Endothelial cell of umbilical vein (primary cell): ENCODE data around the gene BIRC6.

Experiments used
- CTCF ChIP-seq, 2 donors: IDR thresholded peaks; 1 replicate in 1 of 2; 2 replicates in 1 of 2; pipeline ENCODE4 v1.5.1; 2011; ENCODE audit warnings: low read length in 2 of 2, mild to moderate bottlenecking in 2 of 2, moderate library complexity in 2 of 2, control low read depth in 1 of 2, inconsistent platforms in 1 of 2, low read depth in 1 of 2; ENCODE audit not compliant: insufficient read depth in 1 of 2; ENCODE audit errors: extremely low read depth in 1 of 2
- EZH2 ChIP-seq: IDR thresholded peaks from 2 replicates; pipeline ENCODE4 v1.6.1; 2012; ENCODE audit warnings: borderline replicate concordance, low read depth, mild to moderate bottlenecking, moderate library complexity, low read length, inconsistent platforms; ENCODE audit not compliant: severe bottlenecking
- JUN ChIP-seq: IDR thresholded peaks from 2 replicates; pipeline ENCODE4 v1.6.1; 2011; ENCODE audit warnings: borderline replicate concordance, low read depth; ENCODE audit not compliant: insufficient read length, insufficient read depth
- MAX ChIP-seq: IDR thresholded peaks from 2 replicates; pipeline ENCODE4 v1.6.1; 2011; ENCODE audit not compliant: insufficient read depth, insufficient read length
- MYC ChIP-seq: IDR thresholded peaks from one replicate; pipeline ENCODE4 v1.6.1; 2011; ENCODE audit warnings: mild to moderate bottlenecking, low read depth, low read length
- POLR2A ChIP-seq: IDR thresholded peaks from 2 replicates; pipeline ENCODE4 v1.6.1; 2012; ENCODE audit warnings: low read depth, mild to moderate bottlenecking, control low read depth, low read length
- POLR2AphosphoS5 ChIP-seq: IDR thresholded peaks from 2 replicates; pipeline ENCODE4 v1.6.1; 2012; ENCODE audit warnings: low read depth, mild to moderate bottlenecking, control low read depth, low read length, moderate library complexity; ENCODE audit not compliant: insufficient read depth

GRCh38 chr2:32532961-32533360, 176.1 kb downstream of the BIRC6 start:
- no peak for TF ChIP-seq POLR2A
- TF ChIP-seq POLR2AphosphoS5: no peak
- TF ChIP-seq CTCF (IDR thresholded peaks at IDR 0.05; ENCODE audit: extremely low read depth in 1 of 2, insufficient read depth in 1 of 2, low read depth in 1 of 2, low read length in 2 of 2): no peak
- TF ChIP-seq EZH2: no peak
- TF ChIP-seq JUN: no peak
- TF ChIP-seq MAX: no peak
- no peak for TF ChIP-seq MYC
